ENCODE measurements around the gene CARF.

GRCh38 chr2:202960524-202960923 is 48.4 kb downstream of the CARF start:
- TF ChIP-seq, protein P1, sequence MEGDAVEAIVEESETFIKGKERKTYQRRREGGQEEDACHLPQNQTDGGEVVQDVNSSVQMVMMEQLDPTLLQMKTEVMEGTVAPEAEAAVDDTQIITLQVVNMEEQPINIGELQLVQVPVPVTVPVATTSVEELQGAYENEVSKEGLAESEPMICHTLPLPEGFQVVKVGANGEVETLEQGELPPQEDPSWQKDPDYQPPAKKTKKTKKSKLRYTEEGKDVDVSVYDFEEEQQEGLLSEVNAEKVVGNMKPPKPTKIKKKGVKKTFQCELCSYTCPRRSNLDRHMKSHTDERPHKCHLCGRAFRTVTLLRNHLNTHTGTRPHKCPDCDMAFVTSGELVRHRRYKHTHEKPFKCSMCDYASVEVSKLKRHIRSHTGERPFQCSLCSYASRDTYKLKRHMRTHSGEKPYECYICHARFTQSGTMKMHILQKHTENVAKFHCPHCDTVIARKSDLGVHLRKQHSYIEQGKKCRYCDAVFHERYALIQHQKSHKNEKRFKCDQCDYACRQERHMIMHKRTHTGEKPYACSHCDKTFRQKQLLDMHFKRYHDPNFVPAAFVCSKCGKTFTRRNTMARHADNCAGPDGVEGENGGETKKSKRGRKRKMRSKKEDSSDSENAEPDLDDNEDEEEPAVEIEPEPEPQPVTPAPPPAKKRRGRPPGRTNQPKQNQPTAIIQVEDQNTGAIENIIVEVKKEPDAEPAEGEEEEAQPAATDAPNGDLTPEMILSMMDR (IDR thresholded peaks at IDR 0.05), result no peak
- no peak for TF ChIP-seq POLR2A (IDR thresholded peaks at IDR 0.05)

Measured in prostate gland (tissue), 2 donors.